ENCODE measurements around the gene RAB11FIP5.
"Not testable (repeated sequence)": the region's sequence is repeated elsewhere in the genome, so short reads cannot be mapped to it uniquely, and the experiment has no call there.

DNA sequence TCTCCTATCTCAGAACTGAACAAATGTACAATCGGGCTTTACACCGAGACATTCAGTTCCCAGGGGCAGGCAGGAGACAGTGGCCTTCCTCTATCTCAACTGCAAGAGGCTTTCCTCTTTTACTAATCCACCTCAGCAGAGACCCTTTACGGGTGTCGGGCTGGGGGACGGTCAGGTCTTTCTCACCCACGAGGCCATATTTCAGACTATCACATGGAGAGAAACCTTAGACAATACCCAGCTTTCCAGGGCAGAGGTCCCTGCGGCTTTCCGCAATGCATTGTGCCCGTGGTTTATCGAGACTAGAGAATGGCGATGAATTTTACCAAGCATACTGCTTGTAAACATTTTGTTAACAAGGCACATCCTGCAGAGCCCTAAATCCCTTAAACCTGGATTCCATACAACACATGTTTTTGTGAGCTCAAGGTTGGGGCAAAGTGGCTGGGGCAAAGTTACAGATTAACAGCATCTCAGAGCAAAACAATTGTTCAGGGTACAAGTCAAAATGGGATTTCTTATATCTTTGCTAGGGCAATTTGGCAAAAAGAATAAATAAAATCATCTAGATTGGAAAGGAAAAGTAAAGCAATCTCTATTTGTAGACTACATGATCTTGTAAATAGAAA lies 7.0 kb upstream of the RAB11FIP5 start:
- TF ChIP-seq EP300 (IDR thresholded peaks at IDR 0.05; ENCODE audit: borderline replicate concordance in 1 of 2, control insufficient read depth in 1 of 2, low read depth in 2 of 2, low read length in 2 of 2); SMARCA5 (IDR thresholded peaks at IDR 0.05); CREM (IDR thresholded peaks at IDR 0.05; ENCODE audit: low read depth); FOS (IDR thresholded peaks at IDR 0.05; ENCODE audit: borderline replicate concordance, extremely low read depth, insufficient read length); ZNF24 (IDR thresholded peaks at IDR 0.05): not testable (repeated sequence)
- TF ChIP-seq, protein P1, sequence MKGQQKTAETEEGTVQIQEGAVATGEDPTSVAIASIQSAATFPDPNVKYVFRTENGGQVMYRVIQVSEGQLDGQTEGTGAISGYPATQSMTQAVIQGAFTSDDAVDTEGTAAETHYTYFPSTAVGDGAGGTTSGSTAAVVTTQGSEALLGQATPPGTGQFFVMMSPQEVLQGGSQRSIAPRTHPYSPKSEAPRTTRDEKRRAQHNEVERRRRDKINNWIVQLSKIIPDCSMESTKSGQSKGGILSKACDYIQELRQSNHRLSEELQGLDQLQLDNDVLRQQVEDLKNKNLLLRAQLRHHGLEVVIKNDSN (IDR thresholded peaks at IDR 0.05; ENCODE audit: borderline replicate concordance, extremely low read length, insufficient read depth, low read depth, low read length) = not testable (repeated sequence)
